Trophoblast cell (in vitro differentiated cells and primary cell): ENCODE results near the gene ASB8.

ENCODE experiments used
- DNase-seq, 2 donors: peaks; one replicate each; pipeline ENCODE4 v3.0.0-alpha.2; 2016
- H2AFZ ChIP-seq: 2 replicates; pipeline ENCODE4 v1.6.1; 2013; ENCODE audit warnings: low read length, moderate library complexity, mild to moderate bottlenecking; ENCODE audit not compliant: insufficient read depth, poor library complexity
- H2AK5ac ChIP-seq: 2 replicates; pipeline ENCODE4 v1.6.1; 2013; ENCODE audit warnings: mild to moderate bottlenecking, low read length
- H2BK120ac ChIP-seq: 2 replicates; pipeline ENCODE4 v1.6.1; 2013; ENCODE audit warnings: low read length, mild to moderate bottlenecking, moderate library complexity; ENCODE audit not compliant: insufficient read depth, poor library complexity
- H2BK12ac ChIP-seq: 2 replicates; pipeline ENCODE4 v1.6.1; 2013; ENCODE audit warnings: mild to moderate bottlenecking, low read length, moderate library complexity
- H2BK5ac ChIP-seq: 2 replicates; pipeline ENCODE4 v1.6.1; 2013; ENCODE audit warnings: low read length, low read depth, moderate library complexity, mild to moderate bottlenecking; ENCODE audit not compliant: poor library complexity
- H3K14ac ChIP-seq: 2 replicates; pipeline ENCODE4 v1.6.1; 2013; ENCODE audit warnings: mild to moderate bottlenecking, low read length
- H3K18ac ChIP-seq: 2 replicates; pipeline ENCODE4 v1.6.1; 2013; ENCODE audit warnings: mild to moderate bottlenecking, low read length
- H3K23ac ChIP-seq: 2 replicates; pipeline ENCODE4 v1.6.1; 2013; ENCODE audit warnings: low read length
- H3K27ac ChIP-seq: 2 replicates; pipeline ENCODE4 v1.5.1; 2013; ENCODE audit warnings: low read depth, mild to moderate bottlenecking, inconsistent platforms, low read length, moderate library complexity
- H3K27me3 ChIP-seq: 2 replicates; pipeline ENCODE4 v1.6.1; 2013; ENCODE audit warnings: inconsistent platforms, mild to moderate bottlenecking, low read length, moderate library complexity; ENCODE audit not compliant: insufficient read depth
- H3K36me3 ChIP-seq, 2 experiments: 1 replicate in 1 of 2; 2 replicates in 1 of 2; pipeline ENCODE4 v1.6.1; 2013; ENCODE audit warnings: low read length in 2 of 2, mild to moderate bottlenecking in 2 of 2, moderate library complexity in 1 of 2; ENCODE audit not compliant: insufficient read depth in 2 of 2, control insufficient read depth in 1 of 2
- H3K4ac ChIP-seq: 2 replicates; pipeline ENCODE4 v1.6.1; 2013; ENCODE audit warnings: low read depth, mild to moderate bottlenecking, low read length, moderate library complexity
- H3K4me1 ChIP-seq, 2 experiments: 1 replicate in 1 of 2; 2 replicates in 1 of 2; pipeline ENCODE4 v1.6.1; 2013; ENCODE audit warnings: low read length in 2 of 2, mild to moderate bottlenecking in 2 of 2, moderate library complexity in 1 of 2; ENCODE audit not compliant: insufficient read depth in 2 of 2, control insufficient read depth in 1 of 2
- H3K4me2 ChIP-seq: 2 replicates; pipeline ENCODE4 v1.6.1; 2013; ENCODE audit warnings: inconsistent platforms, mild to moderate bottlenecking, low read length, moderate library complexity
- H3K4me3 ChIP-seq: 2 replicates; pipeline ENCODE4 v1.5.1; 2013; ENCODE audit warnings: mild to moderate bottlenecking, low read depth, low read length, inconsistent platforms
- H3K79me1 ChIP-seq: one replicate; pipeline ENCODE4 v1.6.1; 2013; ENCODE audit warnings: low read length
- H3K79me2 ChIP-seq: 2 replicates; pipeline ENCODE4 v1.6.1; 2013; ENCODE audit warnings: low read length, mild to moderate bottlenecking; ENCODE audit not compliant: control insufficient read depth, insufficient read depth, poor library complexity
- H3K9ac ChIP-seq: 2 replicates; pipeline ENCODE4 v1.6.1; 2013; ENCODE audit warnings: mild to moderate bottlenecking, low read length
- H3K9me3 ChIP-seq: 2 replicates; pipeline ENCODE4 v1.6.1; 2013; ENCODE audit warnings: low read depth, mild to moderate bottlenecking, control low read depth, inconsistent platforms, low read length; ENCODE audit not compliant: insufficient read depth
- H4K12ac ChIP-seq: 2 replicates; pipeline ENCODE4 v1.6.1; 2013; ENCODE audit warnings: low read depth, mild to moderate bottlenecking, low read length, moderate library complexity
- H4K8ac ChIP-seq: 2 replicates; pipeline ENCODE4 v1.6.1; 2013; ENCODE audit warnings: low read depth, mild to moderate bottlenecking, low read length, moderate library complexity
- H4K91ac ChIP-seq: one replicate; pipeline ENCODE4 v1.6.1; 2013; ENCODE audit warnings: low read depth, mild to moderate bottlenecking, low read length, moderate library complexity
- WGBS: extraction: QIAGEN DNeasy Blood & Tissue Kit; methylation state at CpG from one replicate; pipeline ENCODE4 v1.1.7; 2013; ENCODE audit warnings: missing lambda C conversion rate; ENCODE audit not compliant: insufficient read length, insufficient coverage; ENCODE audit errors: extremely low coverage; 5-methylcytosine and 5-hydroxymethylcytosine counted together

Gene ASB8

DNA sequence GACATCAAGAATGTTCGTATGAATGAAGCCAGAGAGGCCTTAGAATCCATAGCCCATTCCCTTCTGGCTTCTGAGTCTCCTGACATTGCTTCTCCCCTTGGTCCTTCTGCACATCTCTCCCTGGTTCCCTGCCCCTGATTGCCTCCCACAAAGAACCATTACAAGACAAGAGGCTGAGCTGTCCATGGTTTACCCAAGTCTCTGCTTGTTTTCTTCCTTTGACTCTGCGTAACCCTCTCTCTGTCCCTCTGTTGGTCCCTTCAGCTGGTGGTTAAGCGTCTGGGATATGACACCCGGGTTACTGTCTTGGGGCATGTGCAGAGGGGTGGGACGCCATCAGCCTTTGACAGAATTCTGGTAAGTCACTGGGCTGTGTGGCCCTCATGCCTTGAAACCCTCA, 22.3 kb downstream of the ASB8 start:
- Histone ChIP-seq H2BK5ac (no peak overlapping the region), H2BK12ac (no peak overlapping the region), H3K9ac (no peak overlapping the region), H3K27me3 (no peaks in the 10 kb centered on the region), H3K14ac (no peak overlapping the region), H3K4me2 (no peak overlapping the region), H3K79me1 (no peaks in the 10 kb centered on the region), H4K91ac (no peak overlapping the region), H4K8ac (no peak overlapping the region), H2BK120ac (no peak overlapping the region), H3K9me3 (no peaks in the 10 kb centered on the region), H3K23ac (no peak overlapping the region), H2AFZ (no peak overlapping the region), H3K18ac (no peak overlapping the region), H3K4ac (no peak overlapping the region), H3K27ac (no peak overlapping the region), H3K36me3 (peaks cover 24 to 48% of the 10 kb centered on the region in 2 experiments), H3K79me2 (no peaks in the 10 kb centered on the region), H2AK5ac (no peak overlapping the region), H3K4me1 (no peaks in the 10 kb centered on the region), H3K4me3 (no peak overlapping the region), H4K12ac (no peak overlapping the region)
- DNase-seq: no peak
- WGBS: no CpG with 5 or more reads among the region's 5 CpGs

DNA sequence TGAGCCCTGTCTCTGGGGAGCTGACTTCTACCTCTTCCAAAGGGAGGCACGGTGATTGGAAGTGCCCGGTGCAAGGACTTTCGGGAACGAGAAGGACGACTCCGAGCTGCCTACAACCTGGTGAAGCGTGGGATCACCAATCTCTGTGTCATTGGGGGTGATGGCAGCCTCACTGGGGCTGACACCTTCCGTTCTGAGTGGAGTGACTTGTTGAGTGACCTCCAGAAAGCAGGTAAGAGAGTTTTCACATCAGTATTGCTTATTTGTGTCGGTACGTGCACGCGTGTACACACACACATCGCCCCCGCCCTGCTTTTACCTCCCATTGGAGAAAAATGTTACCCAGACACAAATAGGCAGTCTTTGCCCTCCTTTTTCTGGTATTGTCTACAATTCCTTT, 24.5 kb downstream of the ASB8 start:
- Histone ChIP-seq H3K23ac (no peak overlapping the region), H2BK120ac (no peak overlapping the region), H2AK5ac (no peak overlapping the region), H3K36me3 (peaks cover 16 to 38% of the 10 kb centered on the region in 2 experiments), H3K18ac (no peak overlapping the region), H2BK12ac (no peak overlapping the region), H3K4ac (no peak overlapping the region), H3K9ac (no peak overlapping the region), H3K79me1 (no peaks in the 10 kb centered on the region), H3K4me2 (no peak overlapping the region), H3K27me3 (no peaks in the 10 kb centered on the region), H3K4me1 (no peaks in the 10 kb centered on the region), H3K9me3 (no peaks in the 10 kb centered on the region), H2BK5ac (no peak overlapping the region), H4K12ac (no peak overlapping the region), H4K91ac (no peak overlapping the region), H2AFZ (no peak overlapping the region), H3K14ac (no peak overlapping the region), H3K79me2 (no peaks in the 10 kb centered on the region), H3K4me3 (no peak overlapping the region), H3K27ac (no peak overlapping the region), H4K8ac (no peak overlapping the region)
- no CpG with 5 or more reads among the region's 14 CpGs for WGBS
- DNase-seq: no peak

DNA sequence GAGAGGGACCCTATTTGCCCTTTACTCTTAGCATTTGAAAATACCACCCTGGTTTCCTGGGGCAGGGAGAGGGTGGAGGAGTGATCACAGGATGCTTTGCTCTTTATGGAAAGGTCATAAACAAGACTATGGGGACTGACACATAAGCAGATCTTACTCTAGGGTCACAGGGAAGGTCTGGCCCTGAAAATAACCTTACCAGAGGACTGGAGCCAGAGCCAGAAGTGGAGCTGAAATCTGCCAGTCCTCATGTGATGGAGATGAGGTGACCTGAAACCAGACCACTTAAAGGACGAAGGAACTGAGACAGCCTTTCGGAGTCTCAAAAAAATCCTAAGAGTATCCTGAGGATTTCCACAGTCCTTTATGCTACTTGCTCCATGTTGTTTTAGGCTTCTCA, 25.8 kb downstream of the ASB8 start:
- no peak overlapping the region for H3K4ac ChIP-seq
- no peak overlapping the region for H3K27ac ChIP-seq
- H3K4me2 ChIP-seq: no peak overlapping the region
- no peak overlapping the region for H3K14ac ChIP-seq
- peaks cover 16 to 34% of the 10 kb centered on the region in 2 experiments for H3K36me3 ChIP-seq
- DNase-seq: no peak
- H3K4me1 ChIP-seq: no peaks in the 10 kb centered on the region
- no peak overlapping the region for H3K4me3 ChIP-seq
- no peaks in the 10 kb centered on the region for H3K79me1 ChIP-seq
- no peaks in the 10 kb centered on the region for H3K79me2 ChIP-seq
- no peak overlapping the region for H4K8ac ChIP-seq
- no peak overlapping the region for H2AFZ ChIP-seq
- H2BK5ac ChIP-seq: no peak overlapping the region
- H3K23ac ChIP-seq: no peak overlapping the region
- H3K27me3 ChIP-seq: no peaks in the 10 kb centered on the region
- H3K9ac ChIP-seq: no peak overlapping the region
- no peak overlapping the region for H2BK120ac ChIP-seq
- H3K18ac ChIP-seq: no peak overlapping the region
- no peak overlapping the region for H2BK12ac ChIP-seq
- H3K9me3 ChIP-seq: no peaks in the 10 kb centered on the region
- no peak overlapping the region for H2AK5ac ChIP-seq
- no CpG with 5 or more reads among the region's 2 CpGs for WGBS
- no peak overlapping the region for H4K12ac ChIP-seq
- H4K91ac ChIP-seq: no peak overlapping the region

DNA sequence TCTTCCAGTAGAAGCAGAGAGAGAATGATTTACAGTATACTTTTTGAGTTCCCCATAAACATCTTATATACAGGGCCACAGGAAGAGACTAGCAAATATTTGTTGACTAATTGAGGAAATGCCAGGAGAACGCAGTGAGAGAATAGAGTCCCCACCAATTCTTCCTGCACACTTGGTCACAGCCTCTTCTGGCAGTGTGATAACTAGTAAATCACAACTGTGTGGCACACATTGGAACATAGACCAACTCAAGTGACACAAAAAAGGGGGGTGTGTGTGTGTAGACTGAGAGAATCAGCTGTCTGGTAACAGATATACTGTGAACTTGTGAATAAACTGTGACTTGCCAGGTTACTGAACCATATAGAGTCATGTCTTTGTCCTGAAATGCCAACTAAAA, 27.9 kb downstream of the ASB8 start:
- Histone ChIP-seq H2BK5ac (no peak overlapping the region), H3K18ac (no peak overlapping the region), H4K12ac (no peak overlapping the region), H3K23ac (no peak overlapping the region), H3K4me2 (no peak overlapping the region), H3K79me1 (no peaks in the 10 kb centered on the region), H2AK5ac (no peak overlapping the region), H2BK120ac (no peak overlapping the region), H3K27ac (no peak overlapping the region), H3K4me3 (no peak overlapping the region), H4K91ac (no peak overlapping the region), H3K27me3 (no peaks in the 10 kb centered on the region), H3K14ac (no peak overlapping the region), H3K9ac (no peak overlapping the region), H3K4me1 (no peaks in the 10 kb centered on the region), H3K9me3 (no peaks in the 10 kb centered on the region), H3K79me2 (no peaks in the 10 kb centered on the region), H3K4ac (no peak overlapping the region), H3K36me3 (peaks cover 13 to 29% of the 10 kb centered on the region in 2 experiments), H2AFZ (no peak overlapping the region), H2BK12ac (no peak overlapping the region), H4K8ac (no peak overlapping the region)
- no peak for DNase-seq
- no CpG with 5 or more reads among the region's 1 CpG for WGBS
